A673 (cell line): Measurements from ENCODE around the gene TACC2.

Experiments used
- CTCF ChIP-seq: fragments of 300-800, 200-600 bp; sonication (generic); conservative IDR thresholded peaks from 2 replicates; pipeline ENCODE4 v1.5.1; 2017; ENCODE audit warnings: low read depth, mild to moderate bottlenecking, antibody characterized with exemption, low read length, moderate library complexity, mixed read lengths
- EZH2 ChIP-seq: fragments of 200-600 bp; sonication (generic); IDR thresholded peaks from 2 replicates; pipeline ENCODE4 v1.6.1; 2017; ENCODE audit warnings: borderline replicate concordance, low read depth, mild to moderate bottlenecking, mixed read lengths, antibody characterized with exemption, low read length; ENCODE audit not compliant: poor library complexity, severe bottlenecking

- TF ChIP-seq CTCF (no peak), EZH2 (no peak)
Observed at GRCh38 chr10:122189185-122189584, 200.2 kb downstream of the TACC2 start.
